Body of pancreas (tissue), 4 donors: ENCODE data around the gene MAP3K2. TPM values are rescaled to one million over a fixed set of nuclear protein-coding genes. Genes with fewer than 3 reads are reported as not detected.

Source experiments
- ATAC-seq: fragments of 150-250 bp; one replicate; pipeline ENCODE4 v1.9.1; 2016
- DNase-seq, 4 donors: peaks; one replicate each; pipeline ENCODE4 v3.0.0-alpha.2; 2019
- H3K27ac ChIP-seq, 4 donors: fragments of 200-600 bp; sonication (generic); 1 replicate in 3 of 4; 2 replicates in 1 of 4; pipeline versions ENCODE4 v1.5.1 to v1.6.1; 2016 to 2019; ENCODE audit warnings: mild to moderate bottlenecking in 1 of 4, mixed read lengths in 1 of 4, moderate library complexity in 1 of 4
- H3K27me3 ChIP-seq, 2 donors: fragments of 200-600 bp; sonication (generic); one replicate each; pipeline ENCODE4 v1.6.0; 2016; ENCODE audit warnings: mild to moderate bottlenecking in 1 of 2
- H3K36me3 ChIP-seq, 2 donors: fragments of 200-600 bp; sonication (generic); replicated peaks in 1 of 2; 2 replicates each; pipeline ENCODE4 v1.5.1; 2016; ENCODE audit warnings: low read depth in 2 of 2; ENCODE audit not compliant: insufficient read depth in 1 of 2
- H3K4me1 ChIP-seq: fragments of 200-600 bp; sonication (generic); one replicate; pipeline ENCODE4 v1.6.0; 2016
- H3K4me3 ChIP-seq, 2 donors: fragments of 200-600 bp; sonication (generic); 1 replicate in 1 of 2; 2 replicates in 1 of 2; pipeline ENCODE4 v1.5.1; 2016 to 2019
- H3K9me3 ChIP-seq, 3 donors: fragments of 200-600 bp; sonication (generic); 1 replicate in 2 of 3; 2 replicates in 1 of 3; pipeline ENCODE4 v1.5.1; 2016
- CTCF ChIP-seq, 7 experiments: fragments of 450-650 bp in 4 of 7; fragments of 200-600 bp in 3 of 7; sonication (generic) in 3 of 7; IDR thresholded peaks; one replicate each; pipeline ENCODE4 v1.5.1; 2016 to 2019; ENCODE audit warnings: antibody characterized with exemption in 7 of 7
- POLR2A ChIP-seq, 3 donors: fragments of 450-650 bp; IDR thresholded peaks; one replicate each; pipeline ENCODE4 v1.6.1; 2016; ENCODE audit warnings: antibody characterized with exemption in 3 of 3, mild to moderate bottlenecking in 2 of 3
- WGBS, 2 donors: methylation state at CpG; one replicate each; pipeline ENCODE4 v1.1.5; 2017; 5-methylcytosine and 5-hydroxymethylcytosine counted together
- intact Hi-C: fragments of 100-400 bp; cut with DNase I; formaldehyde crosslinking; loops from one replicate; pipeline ENCODE4 v1.15.1; 2023
- total RNA-seq, 2 donors: library from RNA; depleted of rRNA; stranded (reverse); fragments of >200 nt; gene quantifications; one replicate each; pipeline ENCODE4 v1.1.0, GENCODE V29; 2016

MAP3K2 gene
- total RNA-seq, 2 donors from 2014 or later: 27.8 to 35.3 TPM

- intact Hi-C loops: no loop called here
- DNase-seq: no peak
These were observed 39.9 kb downstream of the MAP3K2 start for GRCh38 chr2:127347734-127348392.

GRCh38 chr2:127347015-127347414, 40.8 kb downstream of the MAP3K2 start:
- TF ChIP-seq POLR2A (IDR thresholded peaks at IDR 0.05): no peak
- no peak for TF ChIP-seq CTCF (IDR thresholded peaks at IDR 0.05)
- ATAC-seq: no peak
- intact Hi-C loops: no loop called here
- no peak for DNase-seq
- Histone ChIP-seq H3K27me3 (no peaks in the 10 kb centered on the region), H3K27ac (no peak overlapping the region), H3K4me1 (peaks cover 20% of the 10 kb centered on the region), H3K4me3 (no peak overlapping the region), H3K36me3 (no peaks in the 10 kb centered on the region), H3K9me3 (no peaks in the 10 kb centered on the region)
- WGBS, 2 donors: 50 to 69% methylated on average over 3 of the region's 3 CpGs

More at GRCh38 chr2:127347734-127348392, 39.9 kb downstream of the MAP3K2 start:
- 100% methylated on average over 1 of the region's 1 CpG for WGBS, 2 donors
- no peaks in the 10 kb centered on the region for H3K9me3 ChIP-seq
- H3K4me3 ChIP-seq: no peak overlapping the region
- H3K4me1 ChIP-seq: peaks cover 20% of the 10 kb centered on the region
- no peak for TF ChIP-seq CTCF (IDR thresholded peaks at IDR 0.05)
- TF ChIP-seq POLR2A (IDR thresholded peaks at IDR 0.05): no peak
- no peak overlapping the region for H3K27ac ChIP-seq
- H3K36me3 ChIP-seq: no peaks in the 10 kb centered on the region
- no peaks in the 10 kb centered on the region for H3K27me3 ChIP-seq
- ATAC-seq: no peak

GRCh38 chr2:127343277-127343676, 44.5 kb downstream of the MAP3K2 start:
- intact Hi-C loops: no loop called here
- DNase-seq (no peak), ATAC-seq (no peak)
- Histone ChIP-seq H3K36me3 (no peaks in the 10 kb centered on the region), H3K27me3 (no peaks in the 10 kb centered on the region), H3K9me3 (no peaks in the 10 kb centered on the region), H3K4me1 (peaks cover 12% of the 10 kb centered on the region), H3K4me3 (no peak overlapping the region), H3K27ac (no peak overlapping the region)
- TF ChIP-seq POLR2A (IDR thresholded peaks at IDR 0.05): no peak
- no peak for TF ChIP-seq CTCF (IDR thresholded peaks at IDR 0.05)
- WGBS, 2 donors: 99 to 100% methylated on average over 2 of the region's 2 CpGs

GRCh38 chr2:127342101-127342500, 45.7 kb downstream of the MAP3K2 start:
- no peaks in the 10 kb centered on the region for H3K9me3 ChIP-seq
- no peak overlapping the region for H3K27ac ChIP-seq
- DNase-seq: no peak
- H3K4me3 ChIP-seq: no peak overlapping the region
- H3K4me1 ChIP-seq: peaks cover 12% of the 10 kb centered on the region
- TF ChIP-seq POLR2A (IDR thresholded peaks at IDR 0.05) (no peak), CTCF (IDR thresholded peaks at IDR 0.05) (no peak)
- intact Hi-C loops: no loop called here
- 89 to 97% methylated on average over 1 of the region's 1 CpG for WGBS, 2 donors
- H3K36me3 ChIP-seq: no peaks in the 10 kb centered on the region
- ATAC-seq: no peak
- H3K27me3 ChIP-seq: no peaks in the 10 kb centered on the region

GRCh38 chr2:127332335-127332734, 55.4 kb downstream of the MAP3K2 start:
- DNase-seq: no peak
- TF ChIP-seq POLR2A (IDR thresholded peaks at IDR 0.05) (no peak), CTCF (IDR thresholded peaks at IDR 0.05) (no peak)
- Histone ChIP-seq H3K36me3 (peaks cover 0 to 7% of the 10 kb centered on the region in 2 donors), H3K27me3 (no peaks in the 10 kb centered on the region), H3K27ac (no peak overlapping the region), H3K4me1 (peaks cover 4% of the 10 kb centered on the region), H3K4me3 (no peak overlapping the region), H3K9me3 (no peaks in the 10 kb centered on the region)
- ATAC-seq: no peak
- 73 to 77% methylated on average over 1 of the region's 1 CpG for WGBS, 2 donors
- intact Hi-C loops: no loop called here
